K562 (cell line): ENCODE measurements around the gene PTPRF.

Experiments used
- ARNT ChIP-seq, 2 experiments: fragments of 450-650 bp; IDR thresholded peaks; 2 replicates each; pipeline ENCODE4 v1.6.1; 2016; ENCODE audit warnings: mild to moderate bottlenecking in 1 of 2
- EP300 ChIP-seq: IDR thresholded peaks from 2 replicates; pipeline ENCODE4 v1.6.1; 2012; ENCODE audit warnings: low read length, improper control_type of control experiment
- KLF1 ChIP-seq: fragments of 450-650 bp; IDR thresholded peaks from 2 replicates; pipeline ENCODE4 v1.6.1; 2016; ENCODE audit warnings: missing genetic modification characterization, missing compliant biosample characterization
- MCM7 ChIP-seq, 2 experiments: fragments of 450-650 bp; IDR thresholded peaks; 2 replicates each; pipeline ENCODE4 v1.6.1; 2016 to 2018
- POLR2G ChIP-seq: fragments of 200-400 bp; formaldehyde crosslinking; IDR thresholded peaks from 2 replicates; pipeline ENCODE4 v1.6.1; 2017; ENCODE audit warnings: low read depth, mild to moderate bottlenecking, antibody characterized with exemption, low read length, moderate library complexity
- RAD21 ChIP-seq, 2 experiments: fragments of 250-450 bp in 1 of 2; fragments of 450-650 bp in 1 of 2; sonication (Bioruptor Pico) in 1 of 2; formaldehyde crosslinking in 1 of 2; IDR thresholded peaks in 1 of 2; conservative IDR thresholded peaks in 1 of 2; 2 replicates each; pipeline versions ENCODE4 v1.4.0 to v1.8.0; 2020 to 2022; ENCODE audit warnings: mild to moderate bottlenecking in 2 of 2, moderate library complexity in 1 of 2
- ZBTB8A ChIP-seq: fragments of 450-650 bp; IDR thresholded peaks from 2 replicates; pipeline ENCODE4 v1.6.1; 2018; ENCODE audit warnings: mild to moderate bottlenecking, moderate library complexity; ENCODE audit not compliant: partially characterized antibody
- ZFP36 ChIP-seq: fragments of 150-350 bp; IDR thresholded peaks from 2 replicates; pipeline ENCODE4 v1.6.1; 2018; ENCODE audit warnings: low read length, low read depth; ENCODE audit not compliant: partially characterized antibody
- ZNF830 ChIP-seq: fragments of 250-450 bp; sonication (Bioruptor Pico); IDR thresholded peaks from 2 replicates; pipeline ENCODE4 v1.5.0; 2021; ENCODE audit warnings: mild to moderate bottlenecking
- TF ChIP-seq, protein P1 (sequence below), 3 experiments: IDR thresholded peaks in 2 of 3; conservative IDR thresholded peaks in 1 of 3; 2 replicates each; pipeline ENCODE4 v1.5.1; 2011 to 2012; ENCODE audit warnings: low read length in 3 of 3, mild to moderate bottlenecking in 3 of 3, control low read depth in 2 of 3, improper control_type of control experiment in 1 of 3, inconsistent platforms in 1 of 3, low read depth in 1 of 3, mixed read lengths in 1 of 3, moderate library complexity in 1 of 3; ENCODE audit not compliant: insufficient read depth in 2 of 3
- TF ChIP-seq, protein P2 (sequence below): fragments of 450-650 bp; IDR thresholded peaks from 2 replicates; pipeline ENCODE4 v1.6.1; 2016; ENCODE audit warnings: borderline replicate concordance
- TF ChIP-seq, protein P3 (sequence below): sonication (generic); formaldehyde crosslinking; IDR thresholded peaks from 2 replicates; pipeline ENCODE4 v1.8.1; 2023; ENCODE audit warnings: mild to moderate bottlenecking, missing genetic modification reagents
- TF ChIP-seq, protein P4 (sequence below): sonication (generic); formaldehyde crosslinking; IDR thresholded peaks from 2 replicates; pipeline ENCODE4 v1.8.1; 2023; ENCODE audit warnings: mild to moderate bottlenecking, missing genetic modification reagents

DNA sequence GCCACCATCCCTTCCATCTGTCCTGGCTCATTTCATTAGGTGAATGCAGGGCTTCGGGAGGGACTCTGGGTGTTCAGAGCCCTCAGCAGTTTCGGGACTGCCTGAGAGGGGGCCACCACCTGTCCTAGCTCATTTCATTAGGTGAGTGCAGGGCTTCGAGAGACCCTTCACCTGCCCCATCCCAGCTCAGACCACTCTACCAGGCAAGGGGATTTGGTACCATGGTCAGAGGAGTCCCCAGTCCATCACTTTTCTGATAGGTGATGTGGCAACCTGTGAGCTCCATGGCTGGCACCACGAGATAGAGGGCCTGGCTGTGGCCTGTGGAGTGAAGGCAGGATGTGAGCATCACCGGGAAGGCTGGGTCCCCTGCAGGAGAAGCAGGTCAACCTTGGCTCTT is 86.3 kb downstream of the PTPRF start:
- TF ChIP-seq ZFP36 (no peak), ARNT (IDR thresholded peaks at IDR 0.05) (no peak), RAD21 (CRISPR knock-in tag; conservative IDR thresholded peaks at IDR 0.05 in 1 of 2, IDR thresholded peaks at IDR 0.05 in 1 of 2) (no peak), ZNF830 (no peak), EP300 (no peak), POLR2G (no peak), MCM7 (IDR thresholded peaks at IDR 0.05) (no peak), ZBTB8A (no peak), KLF1 (no peak)
- TF ChIP-seq, protein P1, sequence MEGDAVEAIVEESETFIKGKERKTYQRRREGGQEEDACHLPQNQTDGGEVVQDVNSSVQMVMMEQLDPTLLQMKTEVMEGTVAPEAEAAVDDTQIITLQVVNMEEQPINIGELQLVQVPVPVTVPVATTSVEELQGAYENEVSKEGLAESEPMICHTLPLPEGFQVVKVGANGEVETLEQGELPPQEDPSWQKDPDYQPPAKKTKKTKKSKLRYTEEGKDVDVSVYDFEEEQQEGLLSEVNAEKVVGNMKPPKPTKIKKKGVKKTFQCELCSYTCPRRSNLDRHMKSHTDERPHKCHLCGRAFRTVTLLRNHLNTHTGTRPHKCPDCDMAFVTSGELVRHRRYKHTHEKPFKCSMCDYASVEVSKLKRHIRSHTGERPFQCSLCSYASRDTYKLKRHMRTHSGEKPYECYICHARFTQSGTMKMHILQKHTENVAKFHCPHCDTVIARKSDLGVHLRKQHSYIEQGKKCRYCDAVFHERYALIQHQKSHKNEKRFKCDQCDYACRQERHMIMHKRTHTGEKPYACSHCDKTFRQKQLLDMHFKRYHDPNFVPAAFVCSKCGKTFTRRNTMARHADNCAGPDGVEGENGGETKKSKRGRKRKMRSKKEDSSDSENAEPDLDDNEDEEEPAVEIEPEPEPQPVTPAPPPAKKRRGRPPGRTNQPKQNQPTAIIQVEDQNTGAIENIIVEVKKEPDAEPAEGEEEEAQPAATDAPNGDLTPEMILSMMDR (IDR thresholded peaks at IDR 0.05 in 2 of 3, conservative IDR thresholded peaks at IDR 0.05 in 1 of 3; ENCODE audit: insufficient read depth in 2 of 3, low read depth in 1 of 3, low read length in 3 of 3) = no peak
- TF ChIP-seq, protein P2, sequence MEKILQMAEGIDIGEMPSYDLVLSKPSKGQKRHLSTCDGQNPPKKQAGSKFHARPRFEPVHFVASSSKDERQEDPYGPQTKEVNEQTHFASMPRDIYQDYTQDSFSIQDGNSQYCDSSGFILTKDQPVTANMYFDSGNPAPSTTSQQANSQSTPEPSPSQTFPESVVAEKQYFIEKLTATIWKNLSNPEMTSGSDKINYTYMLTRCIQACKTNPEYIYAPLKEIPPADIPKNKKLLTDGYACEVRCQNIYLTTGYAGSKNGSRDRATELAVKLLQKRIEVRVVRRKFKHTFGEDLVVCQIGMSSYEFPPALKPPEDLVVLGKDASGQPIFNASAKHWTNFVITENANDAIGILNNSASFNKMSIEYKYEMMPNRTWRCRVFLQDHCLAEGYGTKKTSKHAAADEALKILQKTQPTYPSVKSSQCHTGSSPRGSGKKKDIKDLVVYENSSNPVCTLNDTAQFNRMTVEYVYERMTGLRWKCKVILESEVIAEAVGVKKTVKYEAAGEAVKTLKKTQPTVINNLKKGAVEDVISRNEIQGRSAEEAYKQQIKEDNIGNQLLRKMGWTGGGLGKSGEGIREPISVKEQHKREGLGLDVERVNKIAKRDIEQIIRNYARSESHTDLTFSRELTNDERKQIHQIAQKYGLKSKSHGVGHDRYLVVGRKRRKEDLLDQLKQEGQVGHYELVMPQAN = no peak
- TF ChIP-seq, protein P3, sequence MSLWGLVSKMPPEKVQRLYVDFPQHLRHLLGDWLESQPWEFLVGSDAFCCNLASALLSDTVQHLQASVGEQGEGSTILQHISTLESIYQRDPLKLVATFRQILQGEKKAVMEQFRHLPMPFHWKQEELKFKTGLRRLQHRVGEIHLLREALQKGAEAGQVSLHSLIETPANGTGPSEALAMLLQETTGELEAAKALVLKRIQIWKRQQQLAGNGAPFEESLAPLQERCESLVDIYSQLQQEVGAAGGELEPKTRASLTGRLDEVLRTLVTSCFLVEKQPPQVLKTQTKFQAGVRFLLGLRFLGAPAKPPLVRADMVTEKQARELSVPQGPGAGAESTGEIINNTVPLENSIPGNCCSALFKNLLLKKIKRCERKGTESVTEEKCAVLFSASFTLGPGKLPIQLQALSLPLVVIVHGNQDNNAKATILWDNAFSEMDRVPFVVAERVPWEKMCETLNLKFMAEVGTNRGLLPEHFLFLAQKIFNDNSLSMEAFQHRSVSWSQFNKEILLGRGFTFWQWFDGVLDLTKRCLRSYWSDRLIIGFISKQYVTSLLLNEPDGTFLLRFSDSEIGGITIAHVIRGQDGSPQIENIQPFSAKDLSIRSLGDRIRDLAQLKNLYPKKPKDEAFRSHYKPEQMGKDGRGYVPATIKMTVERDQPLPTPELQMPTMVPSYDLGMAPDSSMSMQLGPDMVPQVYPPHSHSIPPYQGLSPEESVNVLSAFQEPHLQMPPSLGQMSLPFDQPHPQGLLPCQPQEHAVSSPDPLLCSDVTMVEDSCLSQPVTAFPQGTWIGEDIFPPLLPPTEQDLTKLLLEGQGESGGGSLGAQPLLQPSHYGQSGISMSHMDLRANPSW (CRISPR knock-in tag) = no peak
- TF ChIP-seq, protein P4, sequence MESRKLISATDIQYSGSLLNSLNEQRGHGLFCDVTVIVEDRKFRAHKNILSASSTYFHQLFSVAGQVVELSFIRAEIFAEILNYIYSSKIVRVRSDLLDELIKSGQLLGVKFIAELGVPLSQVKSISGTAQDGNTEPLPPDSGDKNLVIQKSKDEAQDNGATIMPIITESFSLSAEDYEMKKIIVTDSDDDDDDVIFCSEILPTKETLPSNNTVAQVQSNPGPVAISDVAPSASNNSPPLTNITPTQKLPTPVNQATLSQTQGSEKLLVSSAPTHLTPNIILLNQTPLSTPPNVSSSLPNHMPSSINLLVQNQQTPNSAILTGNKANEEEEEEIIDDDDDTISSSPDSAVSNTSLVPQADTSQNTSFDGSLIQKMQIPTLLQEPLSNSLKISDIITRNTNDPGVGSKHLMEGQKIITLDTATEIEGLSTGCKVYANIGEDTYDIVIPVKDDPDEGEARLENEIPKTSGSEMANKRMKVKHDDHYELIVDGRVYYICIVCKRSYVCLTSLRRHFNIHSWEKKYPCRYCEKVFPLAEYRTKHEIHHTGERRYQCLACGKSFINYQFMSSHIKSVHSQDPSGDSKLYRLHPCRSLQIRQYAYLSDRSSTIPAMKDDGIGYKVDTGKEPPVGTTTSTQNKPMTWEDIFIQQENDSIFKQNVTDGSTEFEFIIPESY = no peak
